ENCODE measurements around the gene TBC1D7. TPM values are rescaled to one million over a fixed set of nuclear protein-coding genes. Genes with fewer than 3 reads are reported as not detected.

Gene TBC1D7
- total RNA-seq, 2 donors from 2014 or later = 20.3 to 22.8 TPM

DNA sequence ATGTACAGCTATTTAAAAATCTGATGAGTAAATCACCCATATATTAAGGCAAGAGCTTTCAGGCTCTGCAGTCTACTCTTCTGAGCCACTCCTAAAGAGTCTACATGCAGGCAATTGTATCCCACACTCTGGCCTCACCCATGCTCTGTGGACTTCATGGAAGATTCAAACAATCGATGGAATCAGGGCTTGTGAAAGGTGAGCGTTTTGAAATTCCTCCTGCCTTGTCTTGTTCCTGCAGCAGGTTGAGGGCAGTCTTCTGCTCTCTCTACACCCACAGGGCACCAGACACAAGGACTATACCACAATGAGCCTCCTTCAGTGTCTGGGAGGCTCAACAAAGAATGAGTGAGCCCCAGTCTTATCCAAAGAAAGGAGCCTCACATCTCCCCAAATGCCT lies 51.1 kb downstream of the TBC1D7 start:
- no peak for ATAC-seq (replicated peaks in 1 of 2)
- no peak for DNase-seq
- Mint-ChIP-seq H3K4me1 (ENCODE audit: low read depth) (peaks cover 44% of the 10 kb centered on the region), H3K9me3 (no peaks in the 10 kb centered on the region), H3K36me3 (ENCODE audit: insufficient read depth in 2 of 2) (no peaks in the 10 kb centered on the region), H3K27ac (no peak overlapping the region), H3K27me3 (ENCODE audit: low read depth) (peaks cover 2% of the 10 kb centered on the region), H3K4me3 (no peak overlapping the region)

DNA sequence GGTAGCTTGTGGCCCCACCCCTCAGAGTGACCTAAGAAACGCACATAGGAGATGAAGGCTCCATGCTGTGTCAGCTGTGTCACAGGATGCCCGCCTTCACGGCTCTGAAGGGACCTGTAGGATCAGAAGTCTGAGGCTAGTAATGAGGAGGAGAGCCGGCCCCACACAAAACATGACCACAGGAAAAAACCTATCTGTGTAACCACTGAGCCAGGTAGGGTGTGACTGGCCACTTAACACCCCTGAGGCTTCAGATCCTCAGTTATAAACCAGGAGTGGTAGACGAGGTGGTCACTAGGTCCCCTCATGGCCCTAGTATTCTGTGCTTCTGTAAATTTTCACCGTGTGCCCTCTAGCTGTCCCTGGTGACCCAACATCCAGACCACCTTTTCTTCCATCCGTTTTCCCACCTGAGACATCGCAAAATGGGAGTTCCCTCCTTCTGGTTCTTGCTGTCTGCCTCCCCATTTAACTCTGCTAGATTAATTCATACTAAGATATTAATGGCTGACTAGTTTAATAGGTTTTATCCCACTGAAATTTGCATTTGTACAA lies 52.8 kb downstream of the TBC1D7 start:
- H3K27me3 Mint-ChIP-seq (ENCODE audit: low read depth) = peaks cover 6% of the 10 kb centered on the region
- ATAC-seq (replicated peaks in 1 of 2) = no peak
- peaks cover 45% of the 10 kb centered on the region for H3K4me1 Mint-ChIP-seq (ENCODE audit: low read depth)
- H3K4me3 Mint-ChIP-seq = no peak overlapping the region
- H3K27ac Mint-ChIP-seq = no peak overlapping the region
- no peaks in the 10 kb centered on the region for H3K9me3 Mint-ChIP-seq
- no peak for DNase-seq
- H3K36me3 Mint-ChIP-seq (ENCODE audit: insufficient read depth in 2 of 2) = no peaks in the 10 kb centered on the region

DNA sequence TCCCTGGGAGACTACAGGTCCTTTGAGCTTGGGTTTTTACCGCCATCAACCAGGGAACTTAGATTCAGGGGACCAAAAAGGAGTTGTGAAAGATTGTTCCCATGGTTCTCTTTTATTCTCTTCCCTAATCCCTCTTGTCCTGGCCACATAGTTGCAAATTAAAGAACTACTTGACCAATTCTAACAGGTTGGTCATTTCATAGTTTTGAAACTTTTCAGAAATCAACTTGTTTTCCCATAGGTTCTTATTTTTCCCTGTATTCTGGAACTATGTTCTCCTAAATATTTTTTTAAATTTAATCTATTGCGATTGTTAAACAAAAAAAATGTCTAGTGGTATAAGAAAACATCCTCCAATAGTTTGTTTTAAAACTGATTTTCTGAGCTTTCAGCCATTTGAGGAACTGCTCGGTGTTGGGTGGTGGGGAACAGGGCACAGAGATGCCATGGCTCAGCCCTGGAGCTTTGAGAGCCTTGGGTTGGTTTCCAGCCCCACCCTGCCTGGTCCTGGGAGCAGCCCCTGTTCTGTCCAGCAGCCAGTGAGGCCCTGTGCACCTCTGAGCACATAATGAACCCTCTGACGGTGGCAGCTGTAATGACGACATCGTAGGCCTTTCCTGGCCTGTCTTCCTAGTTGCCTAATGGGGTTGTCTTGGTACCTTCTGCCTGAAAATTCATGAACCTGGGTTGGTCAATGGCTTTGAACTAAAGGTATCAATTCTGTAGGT lies 53.5 kb downstream of the TBC1D7 start:
- Mint-ChIP-seq H3K27me3 (ENCODE audit: low read depth) (peaks cover 9% of the 10 kb centered on the region), H3K4me1 (ENCODE audit: low read depth) (peaks cover 39% of the 10 kb centered on the region), H3K4me3 (peak overlapping the region; percentile 68 to 78), H3K27ac (no peak overlapping the region), H3K9me3 (no peaks in the 10 kb centered on the region), H3K36me3 (ENCODE audit: insufficient read depth in 2 of 2) (no peaks in the 10 kb centered on the region)
- no peak for DNase-seq
- no peak for ATAC-seq (replicated peaks in 1 of 2)

DNA sequence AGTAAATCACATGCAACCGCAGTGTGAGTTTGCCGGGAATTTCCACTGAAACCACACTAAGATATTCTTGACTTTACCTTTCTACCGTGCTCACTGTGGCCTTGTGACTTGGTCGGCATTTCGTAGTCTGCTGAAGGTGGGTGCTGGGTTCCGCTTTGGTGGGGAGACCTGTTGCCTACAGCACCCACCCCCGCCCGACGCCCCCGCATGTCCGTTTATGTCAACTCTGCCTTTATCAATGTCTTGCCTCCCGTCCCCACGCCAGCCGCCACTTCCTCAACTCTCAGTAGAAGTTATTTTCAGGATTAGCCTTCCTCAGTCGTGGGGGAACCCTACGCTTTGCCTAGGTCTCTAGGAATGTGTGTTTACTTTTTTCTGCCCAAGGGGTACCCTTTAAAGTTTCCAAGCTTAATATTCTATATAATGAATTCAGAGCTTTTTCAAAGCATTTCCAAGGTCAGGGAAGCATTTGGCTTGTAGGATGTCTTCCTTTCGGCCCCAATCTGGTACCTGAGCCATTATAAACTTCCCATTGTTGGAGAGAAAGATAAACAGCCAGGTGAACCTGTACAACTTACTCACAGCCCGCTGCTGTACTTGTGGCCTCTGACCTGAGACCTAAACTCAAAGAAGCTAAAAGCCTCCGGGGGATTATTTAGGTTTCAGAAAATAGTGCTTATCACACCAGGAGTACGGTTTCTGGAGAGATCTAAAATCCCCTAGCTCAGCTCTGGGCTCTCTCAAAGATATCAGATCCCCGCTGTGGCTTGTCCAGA lies 54.2 kb downstream of the TBC1D7 start:
- Mint-ChIP-seq H3K27ac (no peak overlapping the region), H3K9me3 (no peaks in the 10 kb centered on the region), H3K27me3 (ENCODE audit: low read depth) (peaks cover 12% of the 10 kb centered on the region), H3K36me3 (ENCODE audit: insufficient read depth in 2 of 2) (no peaks in the 10 kb centered on the region), H3K4me1 (ENCODE audit: low read depth) (peaks cover 39% of the 10 kb centered on the region), H3K4me3 (peak overlapping the region; percentile 68 to 78)
- DNase-seq (peak; percentile 66 to 75), ATAC-seq (replicated peaks in 1 of 2) (peak; percentile 95)

DNA sequence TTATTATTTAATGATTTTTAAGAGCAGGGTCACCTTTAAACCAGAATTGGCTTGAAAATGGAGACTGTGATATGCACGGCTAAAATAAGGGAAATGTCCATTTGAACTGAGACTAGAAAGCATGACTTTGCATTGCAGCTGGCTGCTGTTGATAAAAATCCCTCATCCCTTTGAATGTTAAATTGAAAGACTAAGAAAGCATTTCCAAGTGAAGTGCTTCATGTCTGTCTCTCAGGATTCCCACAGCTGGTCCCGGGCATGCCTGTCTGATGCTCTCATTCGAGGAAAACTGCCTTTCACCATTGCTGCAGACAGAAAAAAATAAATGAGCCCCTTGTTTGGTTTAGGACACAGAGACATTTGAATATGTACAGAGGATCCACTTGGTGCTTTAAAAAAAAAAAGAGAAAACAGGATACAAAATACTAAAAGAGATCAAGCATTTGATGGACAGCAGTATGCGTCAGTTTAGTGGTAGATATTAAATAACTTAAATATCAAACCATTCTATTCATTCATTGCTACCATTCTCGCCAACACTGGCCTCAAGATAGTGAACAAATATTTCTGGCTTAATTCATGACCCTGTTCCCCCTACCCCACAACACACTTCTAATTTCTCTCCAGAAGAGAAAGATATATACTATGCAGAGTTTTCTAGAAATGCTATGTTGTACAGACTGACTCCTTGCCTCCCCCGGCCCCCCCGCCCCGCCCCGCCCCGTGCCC lies 55.0 kb downstream of the TBC1D7 start:
- peak overlapping the region; percentile 22 for H3K27ac Mint-ChIP-seq
- no peak for DNase-seq
- peak overlapping the region; percentile 67 to 78 for H3K4me3 Mint-ChIP-seq
- H3K36me3 Mint-ChIP-seq (ENCODE audit: insufficient read depth in 2 of 2) = no peaks in the 10 kb centered on the region
- peaks cover 12% of the 10 kb centered on the region for H3K27me3 Mint-ChIP-seq (ENCODE audit: low read depth)
- H3K9me3 Mint-ChIP-seq = no peaks in the 10 kb centered on the region
- no peak for ATAC-seq (replicated peaks in 1 of 2)
- peaks cover 39% of the 10 kb centered on the region for H3K4me1 Mint-ChIP-seq (ENCODE audit: low read depth)

DNA sequence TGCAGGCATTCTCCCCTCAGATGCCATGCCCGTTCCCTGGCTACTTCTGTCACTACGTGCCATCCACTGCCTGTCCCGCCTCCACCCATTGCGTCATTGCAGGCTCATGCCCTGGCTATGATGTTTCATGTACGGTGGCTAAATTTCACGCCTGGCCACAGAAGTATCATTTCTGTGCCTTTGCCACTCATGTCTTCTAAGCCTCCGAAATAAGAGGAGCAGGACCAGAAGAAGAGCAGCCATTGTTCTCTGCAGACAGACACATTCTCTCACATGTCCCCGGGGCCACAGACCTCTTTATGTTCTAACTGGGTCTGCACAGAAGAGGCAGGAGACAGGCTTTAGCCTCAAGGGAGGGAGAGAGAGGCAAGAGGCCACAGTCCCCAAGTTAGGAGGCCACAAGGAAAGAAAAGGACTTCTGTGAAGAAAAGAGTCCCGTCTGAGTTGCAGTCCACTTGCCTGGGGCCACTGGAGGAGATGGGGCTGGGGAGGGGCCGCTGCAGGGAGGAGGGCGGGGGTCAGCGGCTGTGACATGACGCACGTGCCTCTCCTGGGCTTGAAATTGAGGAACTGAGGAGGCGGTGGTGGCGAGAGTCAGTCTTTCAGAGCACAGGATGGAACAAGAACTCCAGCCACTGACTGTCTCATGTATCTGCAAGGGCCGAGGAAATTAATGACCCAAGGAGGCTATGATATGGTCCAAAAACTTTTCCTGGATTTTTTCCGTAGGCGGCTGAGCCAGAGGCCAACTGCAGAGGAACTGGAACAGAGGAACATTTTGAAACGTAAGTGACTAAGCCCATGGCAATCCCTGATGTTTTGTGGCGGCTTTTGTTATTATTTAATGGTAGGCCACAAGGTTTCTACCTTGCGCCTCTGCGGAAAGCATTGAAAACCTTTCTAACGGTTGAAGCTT lies 55.9 kb downstream of the TBC1D7 start:
- H3K4me3 Mint-ChIP-seq = no peak overlapping the region
- DNase-seq = no peak
- H3K27ac Mint-ChIP-seq = no peak overlapping the region
- ATAC-seq (replicated peaks in 1 of 2) = no peak
- peaks cover 12% of the 10 kb centered on the region for H3K27me3 Mint-ChIP-seq (ENCODE audit: low read depth)
- H3K36me3 Mint-ChIP-seq (ENCODE audit: insufficient read depth in 2 of 2) = no peaks in the 10 kb centered on the region
- H3K9me3 Mint-ChIP-seq = no peaks in the 10 kb centered on the region
- H3K4me1 Mint-ChIP-seq (ENCODE audit: low read depth) = peaks cover 31% of the 10 kb centered on the region

DNA sequence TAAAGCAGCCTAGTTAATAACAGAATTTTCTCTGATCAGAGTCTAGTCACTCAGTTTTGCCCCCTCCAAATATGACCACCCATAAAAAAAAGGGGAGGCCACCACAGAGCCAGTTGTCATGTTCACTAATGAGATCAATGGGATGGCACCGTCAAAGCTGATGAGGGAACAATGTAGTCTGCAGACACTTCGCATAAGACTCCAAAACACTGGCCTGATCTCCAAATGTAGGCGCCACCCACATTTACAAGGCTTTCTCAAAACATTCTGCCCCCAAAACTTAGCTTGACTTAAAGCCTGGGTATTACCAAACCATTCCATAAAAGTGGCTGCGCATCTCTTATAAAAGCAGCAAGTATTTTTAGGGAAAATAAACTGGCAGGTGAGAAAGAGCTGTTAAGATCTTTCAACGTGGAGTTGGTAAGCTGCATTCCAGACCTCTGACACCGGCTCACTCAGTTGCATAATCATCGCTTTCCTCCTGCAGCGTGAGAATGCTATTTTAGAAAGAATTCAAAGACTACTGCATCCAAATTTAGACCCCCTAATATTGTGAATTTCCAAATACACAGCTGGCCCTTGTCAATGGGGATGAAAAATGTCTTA lies 59.3 kb downstream of the TBC1D7 start:
- Mint-ChIP-seq H3K4me3 (no peak overlapping the region), H3K4me1 (ENCODE audit: low read depth) (peaks cover 28% of the 10 kb centered on the region), H3K27me3 (ENCODE audit: low read depth) (peaks cover 22% of the 10 kb centered on the region), H3K27ac (no peak overlapping the region), H3K9me3 (peaks cover 4 to 6% of the 10 kb centered on the region in 2 donors), H3K36me3 (ENCODE audit: insufficient read depth in 2 of 2) (peaks cover 0 to 2% of the 10 kb centered on the region in 2 donors)
- no peak for DNase-seq
- ATAC-seq (replicated peaks in 1 of 2) = no peak

DNA sequence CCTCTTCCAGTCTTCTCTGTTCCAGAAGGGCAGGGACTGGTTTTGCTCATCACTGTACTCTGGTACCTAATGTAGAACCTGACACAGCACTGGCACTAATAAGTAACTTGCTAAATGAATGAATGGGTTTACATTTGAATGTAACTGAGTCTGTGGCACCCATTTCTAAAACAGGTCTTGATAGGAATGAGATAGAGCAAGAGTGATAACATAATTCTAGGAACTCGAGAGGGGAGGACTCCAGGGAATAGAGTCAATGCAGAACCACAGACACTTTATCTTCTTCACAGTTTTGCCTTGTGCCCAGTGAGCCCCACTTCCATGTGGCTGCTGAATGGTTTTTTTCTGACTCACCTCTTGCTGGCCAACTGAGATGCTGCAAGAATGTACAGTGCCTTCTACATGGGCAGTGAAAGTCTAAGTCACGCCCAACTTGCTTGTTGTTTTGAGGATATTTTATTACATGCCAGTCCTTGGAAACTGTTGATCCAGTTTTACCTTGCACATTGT lies 61.1 kb downstream of the TBC1D7 start:
- Mint-ChIP-seq H3K9me3 (peaks cover 4 to 6% of the 10 kb centered on the region in 2 donors), H3K4me1 (ENCODE audit: low read depth) (peaks cover 11% of the 10 kb centered on the region), H3K27ac (no peak overlapping the region), H3K27me3 (ENCODE audit: low read depth) (peaks cover 20% of the 10 kb centered on the region), H3K4me3 (no peak overlapping the region), H3K36me3 (ENCODE audit: insufficient read depth in 2 of 2) (peaks cover 0 to 2% of the 10 kb centered on the region in 2 donors)
- DNase-seq = no peak
- peak; percentile 64 to 81 for ATAC-seq (replicated peaks in 1 of 2)

DNA sequence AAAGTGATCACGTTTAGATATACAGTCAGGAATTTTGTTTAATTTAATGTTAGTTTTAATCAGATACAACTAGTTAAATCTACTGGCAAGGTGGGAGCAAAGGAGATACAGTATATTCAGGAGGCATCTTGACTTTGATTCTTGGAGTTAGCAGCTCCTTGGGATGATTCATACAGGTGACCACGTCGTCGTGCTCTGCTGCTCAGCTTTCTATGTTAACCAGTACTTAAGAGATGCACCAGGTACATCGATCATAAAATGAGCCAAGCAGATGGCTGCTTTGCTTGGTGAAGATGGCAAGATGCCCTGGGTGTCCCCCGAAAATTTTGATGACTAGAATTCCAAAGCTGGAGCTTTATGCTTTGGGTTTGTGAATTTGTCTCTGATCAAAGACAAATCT lies 64.7 kb downstream of the TBC1D7 start:
- Mint-ChIP-seq H3K4me3 (no peak overlapping the region), H3K4me1 (ENCODE audit: low read depth) (peaks cover 12% of the 10 kb centered on the region), H3K27me3 (ENCODE audit: low read depth) (peaks cover 10% of the 10 kb centered on the region), H3K9me3 (peaks cover 4 to 6% of the 10 kb centered on the region in 2 donors), H3K27ac (no peak overlapping the region), H3K36me3 (ENCODE audit: insufficient read depth in 2 of 2) (peaks cover 0 to 2% of the 10 kb centered on the region in 2 donors)
- DNase-seq (no peak), ATAC-seq (replicated peaks in 1 of 2) (no peak)

DNA sequence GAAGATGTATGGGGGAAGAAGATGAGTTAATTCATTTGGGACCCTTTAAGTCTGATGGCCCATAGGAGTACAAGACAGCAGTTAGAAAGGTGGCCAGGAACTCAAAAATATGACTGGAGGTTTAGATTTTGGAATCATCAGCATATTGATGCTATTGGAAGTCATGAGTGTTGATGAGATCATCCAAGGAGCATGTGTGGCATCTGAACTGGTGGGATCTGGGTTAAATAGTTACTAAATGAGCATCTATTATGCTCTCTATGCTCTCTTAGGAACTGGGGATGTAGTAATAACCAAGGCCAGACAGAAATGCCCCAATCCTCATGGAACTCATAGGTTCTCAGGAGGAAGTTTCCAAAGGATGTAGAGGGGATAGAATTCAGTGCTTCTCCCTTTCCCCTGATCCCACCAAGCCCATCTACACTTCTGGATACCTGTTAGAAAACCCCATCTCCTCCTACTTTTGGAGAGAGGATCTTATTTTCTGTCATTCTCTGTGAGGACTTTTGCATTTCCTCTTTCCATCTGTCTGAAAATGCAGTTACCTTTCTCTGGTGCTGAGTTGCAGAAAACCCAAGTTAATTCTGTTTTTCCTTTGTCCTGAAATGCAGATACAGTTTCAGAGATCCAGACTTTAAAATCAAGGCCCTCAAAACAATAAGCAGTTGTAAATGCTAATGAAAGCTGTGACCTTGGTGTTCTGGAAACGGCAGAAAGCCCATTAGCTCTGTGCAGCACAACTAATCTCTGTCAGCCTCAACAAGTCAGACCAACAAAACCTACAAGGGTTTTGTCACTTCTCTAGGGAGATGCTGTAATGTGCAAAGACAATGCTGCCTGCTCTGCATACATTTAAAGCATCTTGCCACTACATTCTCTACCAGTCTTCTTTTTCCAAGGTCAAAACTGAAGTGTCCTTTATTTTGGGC lies 65.8 kb downstream of the TBC1D7 start:
- ATAC-seq (replicated peaks in 1 of 2) (no peak), DNase-seq (no peak)
- Mint-ChIP-seq H3K36me3 (ENCODE audit: insufficient read depth in 2 of 2) (peaks cover 0 to 3% of the 10 kb centered on the region in 2 donors), H3K4me1 (ENCODE audit: low read depth) (peaks cover 12% of the 10 kb centered on the region), H3K9me3 (peaks cover 4 to 6% of the 10 kb centered on the region in 2 donors), H3K27me3 (ENCODE audit: low read depth) (peaks cover 10% of the 10 kb centered on the region), H3K27ac (no peak overlapping the region), H3K4me3 (no peak overlapping the region)

DNA sequence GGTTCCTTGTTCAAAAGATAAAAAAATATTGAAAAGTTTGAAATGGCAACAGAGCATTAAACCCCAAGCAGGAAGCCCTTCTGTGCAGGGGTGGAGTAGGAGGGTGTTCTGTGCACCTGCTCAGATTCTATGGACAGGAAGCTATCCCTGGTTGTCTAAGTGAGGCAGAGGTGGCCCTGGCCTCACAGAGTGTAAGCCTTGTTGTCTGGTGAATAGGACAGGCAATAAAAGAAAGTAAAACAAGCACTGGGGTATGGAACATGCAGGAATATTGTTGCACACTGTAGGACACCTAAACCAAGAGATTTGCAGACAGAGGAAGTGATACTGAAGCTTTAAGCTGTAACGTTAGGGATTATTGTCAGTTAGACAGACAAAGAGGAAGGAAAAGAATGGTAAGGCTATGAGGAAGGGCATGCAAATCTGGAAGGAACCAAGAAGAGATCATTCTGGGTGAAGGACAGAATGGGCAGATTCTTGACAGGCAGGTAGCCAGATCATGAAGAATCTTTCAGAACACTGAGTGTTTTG lies 66.8 kb downstream of the TBC1D7 start:
- ATAC-seq (replicated peaks in 1 of 2) (no peak), DNase-seq (no peak)
- Mint-ChIP-seq H3K36me3 (ENCODE audit: insufficient read depth in 2 of 2) (peaks cover 0 to 2% of the 10 kb centered on the region in 2 donors), H3K27me3 (ENCODE audit: low read depth) (peaks cover 4% of the 10 kb centered on the region), H3K27ac (no peak overlapping the region), H3K4me3 (no peak overlapping the region), H3K4me1 (ENCODE audit: low read depth) (peaks cover 5% of the 10 kb centered on the region), H3K9me3 (peaks cover 2 to 4% of the 10 kb centered on the region in 2 donors)

Data from activated T-cell treated with anti-CD3 and anti-CD28 coated beads, Interleukin-2, amount 50 U/mL, for 72 hours (primary cell).